ENCODE measurements around the gene WDR6. TPM values are rescaled to one million over a fixed set of nuclear protein-coding genes. Genes with fewer than 3 reads are reported as not detected.
A peak's percentile ranks its signal among the peaks of the same experiment; 100 is the strongest.

WDR6 gene
- total and polyA plus RNA-seq, 9 of the 15 experiments (the other 6 are each of a cell fraction or from before 2014, with no cell fraction given) = 8.9 to 90.6 (median 44.7) TPM

- TF ChIP-seq ZHX1 (conservative IDR thresholded peaks at IDR 0.05; ENCODE audit: low read length) (no peak), CHCHD3 (CRISPR knock-in tag; IDR thresholded peaks at IDR 0.05) (no peak), FOXP4 (CRISPR knock-in tag; IDR thresholded peaks at IDR 0.05; ENCODE audit: borderline replicate concordance) (no peak), NR2F6 (CRISPR knock-in tag; IDR thresholded peaks at IDR 0.05) (no peak), ASH1L (IDR thresholded peaks at IDR 0.05; ENCODE audit: borderline replicate concordance, low read depth, partially characterized antibody) (no peak), NONO (IDR thresholded peaks at IDR 0.05; ENCODE audit: low read depth in 2 of 2, low read length in 1 of 2) (peak in 1 of 2 experiments; percentile 71; a peak in 3 of 4 replicates), DEAF1 (CRISPR knock-in tag; IDR thresholded peaks at IDR 0.05) (no peak), CTBP1 (IDR thresholded peaks at IDR 0.05; ENCODE audit: borderline replicate concordance) (peak; percentile 36; the same call in 1 of the 2 replicates), ATF7 (IDR thresholded peaks at IDR 0.05) (peak; percentile 84), PTBP1 (IDR thresholded peaks at IDR 0.05; ENCODE audit: low read depth, low read length) (no peak), NFIC (IDR thresholded peaks at IDR 0.05) (0 out of 2 replicates have a peak, but pooled peaks have one; percentile 33), BRF2 (IDR thresholded peaks at IDR 0.05; ENCODE audit: borderline replicate concordance, insufficient read depth, insufficient read length) (no peak), ZNF639 (CRISPR knock-in tag; conservative IDR thresholded peaks at IDR 0.05 in 1 of 2, IDR thresholded peaks at IDR 0.05 in 1 of 2) (peak in 1 of 2 experiments; percentile 90; a peak in 2 of 4 replicates)
- TF ChIP-seq, protein P1, sequence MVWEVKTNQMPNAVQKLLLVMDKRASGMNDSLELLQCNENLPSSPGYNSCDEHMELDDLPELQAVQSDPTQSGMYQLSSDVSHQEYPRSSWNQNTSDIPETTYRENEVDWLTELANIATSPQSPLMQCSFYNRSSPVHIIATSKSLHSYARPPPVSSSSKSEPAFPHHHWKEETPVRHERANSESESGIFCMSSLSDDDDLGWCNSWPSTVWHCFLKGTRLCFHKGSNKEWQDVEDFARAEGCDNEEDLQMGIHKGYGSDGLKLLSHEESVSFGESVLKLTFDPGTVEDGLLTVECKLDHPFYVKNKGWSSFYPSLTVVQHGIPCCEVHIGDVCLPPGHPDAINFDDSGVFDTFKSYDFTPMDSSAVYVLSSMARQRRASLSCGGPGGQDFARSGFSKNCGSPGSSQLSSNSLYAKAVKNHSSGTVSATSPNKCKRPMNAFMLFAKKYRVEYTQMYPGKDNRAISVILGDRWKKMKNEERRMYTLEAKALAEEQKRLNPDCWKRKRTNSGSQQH (CRISPR knock-in tag; IDR thresholded peaks at IDR 0.05) = no peak
Measured at GRCh38 chr3:49021813-49022687, 14.9 kb downstream of the WDR6 start, which contains the start of gene NDUFAF3 (continued).
